ENCODE measurements around the gene VAT1L. TPM values are rescaled to one million over a fixed set of nuclear protein-coding genes. Genes with fewer than 3 reads are reported as not detected.

VAT1L gene
- total RNA-seq, 1 donor from 2014 or later = 0.32 TPM

DNA sequence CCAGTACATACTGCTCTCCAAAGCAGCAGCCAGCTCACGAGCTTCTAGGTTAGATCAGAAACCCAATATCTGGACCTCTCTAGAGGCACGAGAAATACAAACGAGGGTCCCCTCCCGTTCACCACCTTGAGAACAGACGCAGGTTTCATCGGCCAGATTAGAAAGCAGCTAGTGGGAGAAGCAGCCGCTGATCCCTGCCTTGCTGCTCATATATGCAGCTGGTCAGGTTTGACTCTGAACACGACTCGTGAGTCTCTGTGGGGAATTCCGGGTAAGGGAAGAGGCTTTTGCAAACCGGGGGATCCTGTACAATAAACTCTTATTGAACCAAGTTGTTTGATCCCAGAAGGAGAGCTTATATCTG, 1.6 kb downstream of the VAT1L start:
- intact Hi-C loops (cut with DNase I) = no loop called here
- Histone ChIP-seq H3K27me3 (peaks cover 45% of the 10 kb centered on the region), H3K9me3 (no peaks in the 10 kb centered on the region), H3K4me1 (peaks cover 5% of the 10 kb centered on the region), H3K36me3 (no peaks in the 10 kb centered on the region), H3K27ac (no peak overlapping the region), H3K4me3 (no peak overlapping the region)
- ATAC-seq (no peak), DNase-seq (no peak)
- TF ChIP-seq CTCF (IDR thresholded peaks at IDR 0.05) = no peak

- H3K27ac ChIP-seq = no peak overlapping the region
- ATAC-seq (no peak), DNase-seq (no peak)
- H3K9me3 ChIP-seq = no peaks in the 10 kb centered on the region
- H3K4me1 ChIP-seq = peaks cover 5% of the 10 kb centered on the region
- TF ChIP-seq CTCF (IDR thresholded peaks at IDR 0.05) = no peak
- peaks cover 46% of the 10 kb centered on the region for H3K27me3 ChIP-seq
- intact Hi-C loops (cut with DNase I) = no loop called here
- H3K36me3 ChIP-seq = no peaks in the 10 kb centered on the region
- H3K4me3 ChIP-seq = no peak overlapping the region
Measured at GRCh38 chr16:77790912-77791311, 2.5 kb downstream of the VAT1L start.

DNA sequence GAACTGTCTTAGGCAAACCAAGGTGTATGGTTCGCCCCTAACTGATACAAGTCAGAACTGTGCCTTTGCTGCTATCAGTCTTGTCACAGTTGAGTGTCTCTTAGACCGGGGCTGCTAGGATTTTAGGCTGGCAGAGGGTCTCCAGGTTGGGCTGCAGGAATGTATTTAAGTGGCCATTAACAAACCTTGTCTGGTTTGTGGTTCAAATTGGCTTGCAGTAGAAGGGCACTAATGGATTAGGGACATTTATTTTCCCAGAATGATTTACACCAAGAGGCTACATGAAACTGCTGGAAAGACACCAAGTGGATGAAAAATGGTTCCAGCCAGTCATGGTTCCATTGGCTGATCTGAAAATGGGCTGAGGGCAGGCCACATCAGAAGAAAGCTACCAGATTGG, 5.1 kb downstream of the VAT1L start:
- Histone ChIP-seq H3K27ac (no peak overlapping the region), H3K9me3 (no peaks in the 10 kb centered on the region), H3K4me3 (no peak overlapping the region), H3K4me1 (peaks cover 5% of the 10 kb centered on the region), H3K27me3 (peaks cover 28% of the 10 kb centered on the region), H3K36me3 (no peaks in the 10 kb centered on the region)
- intact Hi-C loops (cut with DNase I) = no loop called here
- no peak for ATAC-seq
- no peak for DNase-seq
- TF ChIP-seq CTCF (IDR thresholded peaks at IDR 0.05) = no peak

GRCh38 chr16:77794586-77794985, 6.2 kb downstream of the VAT1L start:
- Histone ChIP-seq H3K27ac (no peak overlapping the region), H3K36me3 (no peaks in the 10 kb centered on the region), H3K4me3 (no peak overlapping the region), H3K4me1 (no peaks in the 10 kb centered on the region), H3K27me3 (peaks cover 17% of the 10 kb centered on the region), H3K9me3 (no peaks in the 10 kb centered on the region)
- intact Hi-C loops (cut with DNase I) = no loop called here
- no peak for TF ChIP-seq CTCF (IDR thresholded peaks at IDR 0.05)
- ATAC-seq (no peak), DNase-seq (no peak)

GRCh38 chr16:77801817-77802216, 13.5 kb downstream of the VAT1L start:
- no peak overlapping the region for H3K27ac ChIP-seq
- no peaks in the 10 kb centered on the region for H3K27me3 ChIP-seq

More at GRCh38 chr16:77801817-77802216, 13.5 kb downstream of the VAT1L start:
- DNase-seq (no peak), ATAC-seq (no peak)
- intact Hi-C loops (cut with DNase I) = no loop called here
- no peak overlapping the region for H3K4me3 ChIP-seq
- H3K36me3 ChIP-seq = no peaks in the 10 kb centered on the region
- TF ChIP-seq CTCF (IDR thresholded peaks at IDR 0.05) = no peak
- H3K9me3 ChIP-seq = no peaks in the 10 kb centered on the region
- H3K4me1 ChIP-seq = no peaks in the 10 kb centered on the region
